GM04504 (cell line): ENCODE measurements around the gene MINDY2.
"Not testable (repeated sequence)": the region's sequence is repeated elsewhere in the genome, so short reads cannot be mapped to it uniquely, and the experiment has no call there.

ENCODE experiments used
- DNase-seq: peaks from one replicate; pipeline ENCODE4 v3.0.0-alpha.2; 2012; ENCODE audit warnings: low read depth

The MINDY2 gene

DNA sequence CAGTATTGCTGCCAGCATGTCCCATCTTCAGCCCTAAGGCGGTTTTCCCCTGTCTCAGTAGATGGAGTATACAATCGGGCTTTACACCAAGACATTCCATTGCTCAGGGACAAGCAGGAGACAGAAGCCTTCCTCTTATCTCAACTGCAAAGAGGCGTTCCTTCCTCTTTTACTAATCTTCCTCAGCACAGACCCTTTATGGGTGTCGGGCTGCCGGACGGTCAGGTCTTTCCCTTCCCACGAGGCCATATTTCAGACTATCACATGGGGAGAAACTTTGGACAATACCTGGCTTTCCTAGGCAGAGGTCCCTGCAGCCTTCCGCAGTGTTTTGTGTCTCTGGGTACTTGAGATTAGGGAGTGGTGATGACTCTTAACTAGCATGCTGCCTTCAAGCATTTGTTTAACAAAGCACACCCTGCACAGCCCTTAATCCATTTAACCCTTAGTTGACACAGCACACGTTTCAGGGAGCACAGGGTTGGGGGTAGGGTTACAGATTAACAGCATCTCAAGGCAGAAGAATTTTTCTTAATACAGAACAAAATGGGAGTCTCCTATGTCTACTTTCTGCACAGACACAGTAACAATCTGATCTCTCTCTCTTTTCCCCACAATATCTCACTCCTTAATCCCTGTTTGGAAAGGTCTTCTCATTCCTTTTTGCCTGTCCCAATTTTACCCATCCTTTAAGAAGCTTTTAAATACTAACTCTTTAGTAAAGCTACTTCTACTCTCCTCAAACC, 62.8 kb downstream of the MINDY2 start:
- DNase-seq = not testable (repeated sequence)

DNA sequence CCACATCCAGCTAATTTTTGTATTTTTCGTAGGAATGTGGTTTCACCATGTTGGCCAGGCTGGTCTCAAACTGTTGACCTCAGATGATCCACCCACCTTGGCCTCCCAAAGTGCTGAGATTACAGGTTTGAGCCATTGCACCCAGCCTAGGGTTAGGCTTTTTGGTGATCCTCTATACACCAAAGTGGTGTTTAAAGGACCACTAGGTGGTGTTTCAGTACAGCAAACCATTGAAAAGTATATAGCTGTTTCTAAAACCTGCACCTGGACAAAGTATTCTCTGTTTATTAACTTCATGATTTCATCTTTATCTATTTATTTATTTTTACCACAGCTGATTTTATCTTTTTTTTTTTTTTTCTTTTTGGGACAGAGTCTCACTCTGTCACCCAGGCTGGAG, 68.4 kb downstream of the MINDY2 start:
- DNase-seq = peak; percentile 2

DNA sequence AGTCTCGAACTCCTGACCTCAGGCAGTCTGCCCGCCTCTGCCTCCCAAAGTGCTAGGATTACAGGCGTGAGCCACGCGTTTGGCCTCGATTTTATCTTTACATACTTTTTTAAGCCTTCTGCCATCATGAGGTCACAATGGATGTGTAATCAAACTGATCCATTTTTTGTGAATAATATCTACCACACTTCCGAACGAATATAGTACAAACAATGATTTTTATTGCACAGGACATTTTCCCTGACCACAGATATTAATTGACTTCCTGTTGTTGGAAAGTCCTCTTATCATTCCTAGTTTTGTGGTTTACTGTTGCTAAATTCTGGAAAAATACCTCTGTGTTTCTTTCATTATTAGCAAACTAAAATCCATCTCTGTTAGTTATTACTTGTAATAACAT, 68.9 kb downstream of the MINDY2 start:
- no peak for DNase-seq

DNA sequence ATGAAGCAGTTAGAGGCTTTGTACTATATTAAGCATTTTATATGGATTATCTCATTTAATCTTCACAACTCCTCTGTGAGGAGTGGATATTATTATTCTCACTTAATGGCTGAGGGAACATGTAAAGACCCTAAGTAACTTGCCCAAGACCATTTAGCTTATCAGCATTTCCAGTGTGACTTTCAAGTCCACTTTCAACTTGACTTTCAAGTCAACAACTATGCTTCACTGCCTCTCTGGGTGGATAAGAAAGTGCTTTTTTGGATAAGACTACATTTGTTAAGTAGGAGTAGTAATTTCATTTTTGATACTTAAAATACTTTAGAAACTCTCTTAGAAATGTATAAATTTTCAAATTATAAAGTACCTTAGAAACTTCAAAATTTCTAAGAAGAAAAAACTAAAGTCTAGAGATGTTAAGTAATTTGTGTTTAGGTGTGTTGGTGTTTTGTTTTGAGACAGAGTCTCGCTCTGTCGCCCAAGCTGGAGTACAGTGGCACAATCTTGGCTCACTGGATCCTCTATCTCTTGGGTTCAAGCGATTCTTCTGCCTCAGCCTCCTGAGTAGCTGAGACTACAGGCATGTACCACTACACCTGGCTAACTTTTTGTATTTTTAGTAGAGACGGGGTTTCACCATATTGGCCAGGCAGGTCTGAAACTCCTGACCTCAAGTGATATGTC, 71.8 kb downstream of the MINDY2 start:
- no peak for DNase-seq

DNA sequence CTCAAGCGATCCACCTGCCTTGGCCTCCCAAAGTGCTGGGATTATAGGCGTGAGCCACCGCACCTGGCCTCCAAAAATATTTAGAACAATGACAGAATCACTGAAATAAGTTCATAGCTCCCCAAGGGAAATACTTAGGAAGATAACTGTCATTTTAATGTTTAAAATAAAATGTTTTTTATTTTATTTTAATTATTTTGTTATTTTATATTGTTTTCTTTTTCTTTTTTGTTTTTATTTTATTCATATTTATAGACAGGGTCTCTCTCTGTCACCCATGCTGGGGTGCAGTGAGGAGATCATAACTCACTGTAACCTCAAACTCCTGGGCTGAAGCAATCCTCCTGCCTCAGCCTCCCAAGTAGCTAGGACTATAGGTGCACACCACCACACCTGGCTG, 80.1 kb downstream of the MINDY2 start:
- DNase-seq = not testable (repeated sequence)

DNA sequence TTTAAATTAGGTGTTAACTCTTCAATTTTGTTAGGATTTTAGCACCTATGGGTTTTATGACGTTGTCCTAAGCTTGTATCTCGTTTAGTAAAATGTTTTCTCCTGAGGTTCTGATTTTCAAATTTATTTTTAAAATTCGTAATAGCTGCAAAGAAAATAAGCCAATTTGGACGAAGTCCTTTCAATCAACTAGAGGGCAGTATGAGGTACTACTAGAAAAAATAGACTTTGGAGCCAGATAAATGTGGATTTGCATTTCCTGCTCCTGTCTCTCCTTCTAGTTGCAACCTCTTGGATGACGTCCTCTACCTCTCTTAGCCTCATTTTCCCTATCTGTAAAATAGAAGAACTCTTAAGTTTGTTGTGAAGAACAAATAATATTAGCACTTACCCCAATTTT, 81.2 kb downstream of the MINDY2 start:
- no peak for DNase-seq

DNA sequence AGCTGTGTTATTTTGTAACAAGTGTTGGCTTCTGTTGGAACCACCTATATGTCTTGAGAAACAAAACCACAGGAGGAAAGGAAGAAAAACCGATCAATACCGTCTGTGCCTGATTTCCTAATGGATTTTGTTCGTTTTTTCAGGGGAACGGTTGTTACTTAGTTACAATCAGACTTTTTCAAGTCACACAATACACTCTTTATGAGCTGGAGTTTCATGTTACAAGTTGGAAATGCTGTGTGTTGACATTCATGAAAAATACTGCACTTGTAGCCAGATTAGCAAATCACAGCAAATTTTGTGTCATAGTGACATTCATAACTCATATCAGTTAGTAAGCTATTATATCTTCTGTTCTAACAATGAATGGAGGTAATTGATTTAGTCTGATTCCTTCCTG, 83.5 kb downstream of the MINDY2 start:
- DNase-seq = no peak

DNA sequence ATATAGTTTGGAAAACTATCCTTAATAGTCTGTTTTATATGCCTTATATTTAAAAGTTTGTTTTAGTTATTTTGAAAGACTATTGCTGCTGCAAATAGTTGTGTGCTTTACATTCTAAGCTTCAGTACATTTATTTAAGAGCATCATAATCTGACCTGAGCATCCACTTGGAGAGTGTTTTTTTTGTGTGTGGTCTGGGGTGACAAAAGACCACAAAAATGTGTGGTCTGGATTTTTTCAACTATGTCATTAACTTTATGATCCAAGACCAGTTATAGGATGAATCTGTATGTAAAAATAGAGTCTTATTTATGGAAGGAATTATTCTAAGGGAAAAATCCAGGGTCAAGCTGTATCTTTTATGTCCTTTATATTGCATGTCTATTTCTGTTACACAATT, 85.0 kb downstream of the MINDY2 start:
- DNase-seq = no peak

DNA sequence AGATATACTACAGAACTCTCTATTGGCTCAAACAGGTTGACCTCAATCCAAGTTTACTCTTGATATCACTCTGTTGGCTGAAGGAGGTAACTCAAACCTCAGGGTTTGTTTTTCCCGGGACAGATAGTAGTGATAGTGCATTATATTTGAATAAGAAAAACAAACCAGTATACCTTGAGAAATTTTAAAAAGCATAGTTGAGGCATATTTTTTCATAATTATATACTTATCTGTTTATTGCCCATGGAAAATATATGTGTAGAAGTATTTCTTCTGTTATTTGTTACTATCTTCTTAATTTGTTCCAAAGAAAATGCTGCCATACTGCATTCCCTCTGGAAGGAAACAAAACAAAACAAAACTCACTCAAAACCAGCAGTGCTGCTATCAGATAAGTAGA, 85.5 kb downstream of the MINDY2 start:
- not testable (repeated sequence) for DNase-seq

DNA sequence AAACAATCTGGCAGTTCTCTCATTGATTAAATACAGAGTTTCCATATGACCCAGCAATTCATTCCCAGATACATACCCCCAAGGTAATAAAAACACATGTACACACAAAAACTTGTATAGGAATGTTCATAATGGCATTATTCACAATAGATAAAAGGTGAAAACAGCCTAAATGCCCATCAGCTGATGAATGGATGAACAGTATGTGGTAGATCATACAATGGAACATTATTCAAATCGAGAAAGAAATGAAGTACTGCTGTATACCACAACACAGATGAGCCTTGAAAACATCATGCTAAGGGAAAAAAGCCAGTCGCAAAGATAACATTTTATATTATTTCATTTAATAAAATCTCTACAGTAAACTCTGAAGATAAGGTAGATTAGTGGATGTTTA, 91.2 kb downstream of the MINDY2 start:
- DNase-seq = no peak

DNA sequence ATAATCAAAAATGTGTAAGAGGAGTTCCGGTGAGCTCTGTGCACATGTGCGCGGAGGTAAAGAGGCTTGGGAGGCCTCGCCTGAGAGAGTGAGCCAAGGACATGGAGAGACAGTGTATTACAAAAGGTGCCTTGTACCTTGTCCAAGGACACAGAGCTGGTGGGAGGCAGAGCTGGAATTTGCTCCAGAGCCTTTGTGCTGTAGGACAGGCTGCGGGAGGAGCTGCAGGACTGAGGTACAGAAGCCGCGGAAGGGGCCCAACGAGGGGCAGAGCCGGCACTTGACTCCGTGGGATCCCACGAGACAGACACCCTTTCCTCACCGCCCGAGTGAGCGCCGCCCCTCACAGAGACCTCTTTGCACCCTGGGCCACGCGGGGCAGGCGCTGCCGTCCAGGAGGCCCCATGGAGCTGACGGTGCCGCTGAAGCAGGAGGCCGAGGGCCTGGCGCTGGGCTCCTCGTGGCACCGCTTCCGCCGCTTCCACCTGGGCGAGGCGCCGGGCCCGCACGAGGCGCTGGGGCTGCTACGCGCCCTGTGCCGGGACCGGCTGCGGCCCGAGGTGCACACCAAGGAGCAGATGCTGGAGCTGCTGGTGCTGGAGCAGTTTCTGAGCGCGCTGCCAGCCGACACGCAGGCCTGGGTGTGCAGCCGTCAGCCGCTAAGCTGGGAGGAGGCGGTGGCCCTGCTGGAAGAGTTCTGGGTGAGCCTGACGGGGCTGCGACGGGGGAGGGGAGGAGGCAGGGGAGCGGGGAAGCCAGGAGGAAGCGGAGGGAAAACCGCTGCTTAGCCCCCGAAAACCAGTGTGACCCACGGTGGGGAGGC, 93.7 kb downstream of the MINDY2 start:
- no peak for DNase-seq

DNA sequence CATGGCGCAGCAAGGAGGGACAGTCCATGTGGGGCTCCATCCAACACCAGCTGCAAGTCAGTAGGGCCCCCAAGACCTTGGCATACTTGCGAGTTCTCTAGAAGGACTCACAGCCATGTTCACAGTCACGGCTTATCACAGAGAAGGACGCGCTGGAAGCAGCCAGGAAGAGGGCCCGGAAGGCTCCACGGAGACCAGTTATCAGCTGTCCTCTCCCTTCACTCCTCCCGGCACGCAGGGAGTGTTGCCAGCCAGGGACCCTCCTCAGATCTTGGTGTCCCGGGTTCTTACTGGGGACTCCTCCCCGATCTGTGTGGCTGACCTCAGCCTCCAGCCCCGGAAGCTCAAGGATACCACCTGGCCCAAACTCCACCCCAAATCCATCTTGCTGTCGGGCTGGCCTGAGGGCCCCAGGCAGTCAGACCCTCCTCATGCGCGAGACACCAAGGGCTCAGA, 94.4 kb downstream of the MINDY2 start:
- no peak for DNase-seq

DNA sequence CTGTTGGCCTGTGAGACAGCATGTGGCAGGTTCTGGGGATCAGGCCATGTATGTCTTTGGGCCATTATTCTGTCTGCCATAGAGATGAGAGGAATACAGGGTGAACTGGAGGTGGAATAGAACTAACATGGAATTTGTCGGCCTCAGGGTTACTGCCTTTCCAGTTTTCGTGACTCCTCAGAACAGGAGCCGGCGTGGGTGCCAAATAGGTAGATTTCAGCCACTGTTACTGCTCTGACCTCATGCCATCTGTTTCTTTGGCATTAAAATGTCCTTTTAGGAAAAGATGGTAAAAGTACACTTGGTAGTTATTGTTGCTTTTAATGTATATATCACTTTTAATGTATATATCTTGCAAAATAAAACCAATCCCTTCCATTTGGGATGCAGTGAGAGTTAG, 96.8 kb downstream of the MINDY2 start:
- DNase-seq = no peak

DNA sequence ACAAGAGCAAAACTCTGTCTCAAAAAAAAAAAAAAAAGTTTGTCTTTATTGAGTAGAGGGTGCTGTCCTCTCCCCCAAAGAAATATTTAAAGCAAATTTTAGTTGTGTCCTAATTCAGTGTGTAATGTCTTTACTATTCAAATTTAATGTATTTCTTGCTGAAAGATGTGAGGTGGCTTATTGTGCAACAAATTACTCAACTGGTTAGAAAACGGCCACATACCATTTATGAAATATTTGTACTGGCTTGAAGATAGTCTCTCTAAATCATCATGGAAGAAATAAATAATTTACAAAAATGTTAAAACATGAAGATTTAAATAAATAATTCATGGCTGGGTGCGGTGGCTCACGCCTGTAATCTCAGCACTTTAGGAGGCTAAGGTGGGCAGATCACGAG, 99.3 kb downstream of the MINDY2 start:
- no peak for DNase-seq

DNA sequence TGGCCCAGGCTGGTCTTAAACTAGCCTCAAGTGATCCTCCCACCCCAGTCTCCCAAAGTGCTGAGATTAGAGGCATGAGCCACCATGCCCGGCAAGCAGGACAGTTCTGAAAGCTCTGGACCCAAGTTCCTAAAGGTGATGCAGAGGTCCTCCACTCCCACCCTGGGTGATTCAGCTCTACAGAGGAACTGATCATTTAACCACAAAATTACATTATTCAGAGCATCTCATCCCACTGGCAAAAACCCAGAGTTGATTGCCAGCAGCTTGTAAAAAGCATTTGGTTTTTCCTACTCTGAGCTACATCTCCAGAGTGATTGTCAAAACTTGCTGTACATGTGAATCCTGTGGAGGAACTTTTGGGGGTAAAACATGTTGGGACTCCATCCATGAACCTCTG, 102.2 kb downstream of the MINDY2 start:
- DNase-seq = peak; percentile 68

DNA sequence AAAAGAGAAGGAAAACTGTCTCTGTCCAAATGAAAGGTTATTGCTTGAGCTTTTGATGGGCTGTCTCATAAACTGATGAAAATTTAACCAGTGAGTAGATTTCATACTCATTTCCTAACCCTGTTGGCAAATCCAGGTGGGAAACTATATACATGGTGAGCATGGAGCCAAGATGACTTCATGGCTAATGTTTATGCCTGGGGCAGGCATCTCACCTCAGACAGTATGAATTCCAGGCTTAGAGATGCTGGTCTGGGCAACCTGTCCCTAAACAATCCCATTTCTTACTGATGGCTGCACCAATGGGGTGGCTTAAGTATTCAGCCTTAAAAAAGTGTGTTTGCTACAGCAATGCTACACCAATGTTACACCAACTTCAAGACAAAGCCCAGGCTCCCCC, 104.2 kb downstream of the MINDY2 start:
- DNase-seq = no peak

DNA sequence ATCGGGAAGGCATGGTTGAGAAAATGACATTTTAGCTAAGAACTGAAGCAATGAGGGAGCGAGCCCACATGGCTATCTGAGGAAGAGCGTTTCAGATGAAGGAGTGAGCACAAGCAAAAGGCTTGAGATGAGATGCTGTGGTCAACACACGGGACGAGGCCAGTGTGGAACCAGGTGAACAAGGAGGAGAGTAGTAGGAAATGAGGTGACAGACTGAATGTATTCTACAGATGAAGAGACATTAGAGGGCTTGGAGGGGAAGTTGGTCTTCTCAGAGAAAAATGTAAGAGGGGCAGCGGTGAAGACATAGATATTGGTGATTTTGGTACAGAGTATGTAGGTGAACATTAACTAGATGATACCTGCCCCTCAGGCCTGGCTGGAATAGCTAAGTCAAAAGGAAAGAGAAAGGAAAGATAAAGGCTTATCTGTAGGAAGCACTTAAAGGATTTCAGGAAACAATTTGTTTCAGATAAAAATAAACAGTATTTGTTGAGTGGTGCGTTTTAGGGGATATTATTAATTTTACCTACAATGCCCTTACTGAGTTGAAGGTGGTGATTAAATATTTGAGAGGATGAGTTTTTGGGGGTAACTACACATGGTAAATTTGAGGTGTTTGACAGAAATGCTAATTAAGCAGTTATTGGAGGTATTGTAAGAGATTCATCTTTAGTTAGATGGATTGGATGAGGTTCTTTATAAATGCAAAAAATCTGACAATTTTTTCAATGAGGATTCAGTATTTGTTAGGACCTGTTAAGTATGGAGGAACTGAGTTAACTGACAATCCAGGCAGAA, 105.4 kb downstream of the MINDY2 start:
- no peak for DNase-seq

DNA sequence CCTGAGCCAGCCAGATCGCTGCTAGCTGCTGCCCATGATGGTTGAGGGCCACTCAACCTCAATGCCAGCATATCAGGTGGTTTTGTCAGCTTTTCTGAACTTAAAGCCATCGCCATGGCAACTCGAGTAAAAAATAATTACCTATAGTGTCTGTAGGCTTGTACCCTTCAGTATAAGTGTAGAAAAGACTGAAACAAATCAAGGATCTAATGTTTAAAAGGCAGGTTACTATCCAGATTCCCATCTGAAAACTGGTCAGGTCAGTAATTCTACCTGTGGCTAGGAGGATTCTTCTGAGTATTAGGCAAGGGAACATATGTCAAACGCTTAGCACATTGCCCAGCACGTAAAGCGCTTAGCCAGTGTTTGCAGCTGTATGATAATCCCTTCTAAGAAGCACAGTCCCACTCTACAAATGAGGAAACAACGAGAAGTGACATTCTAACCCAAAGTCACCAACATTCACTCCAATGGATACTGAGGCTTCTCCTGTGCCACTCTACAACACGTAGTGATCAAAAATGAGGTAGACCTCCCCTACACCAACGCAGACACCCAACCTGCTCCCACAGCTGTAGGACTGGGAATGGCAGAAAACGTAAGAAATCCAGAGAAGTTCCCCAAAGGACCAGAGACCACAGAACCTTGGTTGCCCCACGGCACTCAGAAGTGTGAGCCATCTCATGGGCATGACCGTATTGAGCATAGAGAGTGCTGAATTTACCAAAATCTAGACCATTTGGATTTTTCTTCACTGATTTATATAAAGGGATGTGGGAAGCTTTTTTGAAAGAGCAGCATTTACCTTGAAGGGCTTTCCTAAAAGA, 107.1 kb downstream of the MINDY2 start:
- no peak for DNase-seq

DNA sequence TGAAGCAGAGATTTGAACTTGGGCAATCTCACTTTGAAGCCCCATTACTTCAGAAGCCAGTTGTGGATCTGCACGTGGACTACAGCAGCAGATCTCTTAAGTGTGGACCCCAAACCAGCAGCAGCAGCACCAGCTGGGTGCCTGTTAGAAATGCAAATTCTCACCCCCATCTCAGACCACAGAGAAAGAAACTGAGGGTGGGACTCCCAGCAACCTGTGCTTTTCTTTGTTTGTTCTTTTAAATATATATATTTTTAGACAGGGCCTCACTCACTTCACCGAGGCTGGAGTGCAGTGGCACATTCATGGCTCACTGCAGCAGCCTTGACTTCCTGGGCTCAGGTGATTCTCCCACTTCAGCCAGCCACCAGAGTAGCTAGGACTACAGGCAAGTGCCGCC, 109.2 kb downstream of the MINDY2 start:
- DNase-seq = no peak

DNA sequence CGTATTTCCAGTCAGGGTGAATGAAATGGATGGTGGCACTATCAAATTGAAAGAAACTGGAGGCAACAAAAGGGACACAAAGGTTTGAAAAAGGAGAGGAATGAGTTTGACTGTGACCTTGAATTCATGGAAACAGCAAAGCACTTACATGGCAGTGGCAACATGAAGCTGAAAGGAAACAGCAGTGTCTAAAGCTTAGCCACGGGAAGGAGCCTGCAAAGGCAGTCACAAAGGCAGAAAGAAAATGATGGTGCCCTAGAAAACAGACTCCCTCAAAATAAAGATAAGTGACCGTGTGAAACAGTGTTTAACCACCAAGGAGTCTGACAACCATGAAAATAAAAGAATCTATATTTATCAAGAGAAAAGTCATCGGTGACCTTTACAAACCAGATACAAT, 111.1 kb downstream of the MINDY2 start:
- DNase-seq = no peak

DNA sequence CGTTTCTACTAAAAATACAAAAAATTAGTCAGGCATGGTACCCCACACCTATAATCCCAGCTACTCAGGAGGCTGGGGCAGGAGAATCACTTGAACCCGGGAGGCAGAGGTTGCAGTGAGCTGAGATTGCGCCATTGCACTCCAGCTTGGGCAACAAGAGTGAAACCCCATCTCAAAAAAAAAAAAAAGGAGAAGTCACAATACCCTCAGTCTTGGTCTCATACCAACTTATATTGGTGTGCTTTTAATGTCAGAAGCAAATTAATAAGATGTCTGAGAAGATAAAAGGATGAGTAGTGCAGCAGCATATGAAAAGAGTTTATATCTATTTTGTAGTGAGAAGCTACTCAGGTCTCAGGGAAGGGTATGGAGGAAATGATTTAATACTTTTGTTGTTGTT, 112.8 kb downstream of the MINDY2 start:
- not testable (repeated sequence) for DNase-seq
